GM12878 (cell line): Measurements from ENCODE around the gene GCNT2. TPM values are rescaled to one million over a fixed set of nuclear protein-coding genes. Genes with fewer than 3 reads are reported as not detected.

Experiments
- ATAC-seq: fragments of 200-7000 bp; cut with Tn5 transposase; 3 replicates; pipeline ENCODE4 v1.9.1; 2020; ENCODE audit warnings: mild to moderate bottlenecking, moderate library complexity
- BruUV-seq: library from RNA; stranded (reverse); fragments of 400-500 nt; replicated peaks from 2 replicates; lab custom pipeline; 2021; lab: Mats Ljungman, UMichigan
- CTCF ChIA-PET: fragments of 300-600 bp; sonication (Branson Sonifier 250); formaldehyde crosslinking; extraction: SDS; loops from one replicate; lab custom pipeline; 2021; ENCODE audit warnings: inconsistent platforms; lab: Yijun Ruan, JAX
- POLR2A ChIA-PET: fragments of 350-600 bp; formaldehyde crosslinking; extraction: SDS; loops from one replicate; lab custom pipeline; 2021; ENCODE audit warnings: inconsistent platforms; lab: Charles Lee
- RAD21 ChIA-PET: fragments of 300-600 bp; sonication (Branson Sonifier 250); formaldehyde crosslinking; loops from one replicate; lab custom pipeline; 2023; ENCODE audit warnings: antibody characterized with exemption; ENCODE audit not compliant: unreplicated experiment; lab: Charles Lee
- SMC1A ChIA-PET: fragments of 300-600 bp; sonication (Branson Sonifier 250); formaldehyde crosslinking; loops from one replicate; lab custom pipeline; 2023; ENCODE audit not compliant: unreplicated experiment, uncharacterized antibody; lab: Charles Lee
- DNase-seq: peaks from one replicate; pipeline ENCODE4 v3.0.0-alpha.2; 2011; ENCODE audit warnings: low read depth, low spot score
- FAIRE-seq: peaks from 3 replicates; lab custom pipeline; 2011; peaks lifted over from hg19 to GRCh38; lab: Jason Lieb, UNC
- H2AFZ ChIP-seq: 2 replicates; pipeline ENCODE4 v1.6.0; 2011; ENCODE audit warnings: low read depth, low read length, control low read depth; ENCODE audit not compliant: control insufficient read depth
- H3K27ac ChIP-seq: 2 replicates; pipeline ENCODE4 v1.5.1; 2011; ENCODE audit warnings: control low read depth; ENCODE audit not compliant: control insufficient read depth, insufficient read depth
- H3K27me3 ChIP-seq, 2 experiments: replicated peaks in 1 of 2; 2 replicates each; pipeline versions ENCODE4 v1.6.0 to v1.6.1; 2011; ENCODE audit warnings: low read length in 1 of 2; ENCODE audit not compliant: control insufficient read depth in 2 of 2, insufficient read depth in 2 of 2
- H3K36me3 ChIP-seq, 2 experiments: 2 replicates each; pipeline ENCODE4 v1.5.1; 2011; ENCODE audit warnings: low read length in 1 of 2; ENCODE audit not compliant: control insufficient read depth in 2 of 2, insufficient read depth in 2 of 2
- H3K4me1 ChIP-seq: 2 replicates; pipeline ENCODE4 v1.6.1; 2011; ENCODE audit warnings: mild to moderate bottlenecking, low read length, moderate library complexity, mixed read lengths; ENCODE audit not compliant: control insufficient read depth, insufficient read depth
- H3K4me2 ChIP-seq: 2 replicates; pipeline ENCODE4 v1.6.0; 2011; ENCODE audit warnings: control low read depth; ENCODE audit not compliant: control insufficient read depth, insufficient read depth
- H3K4me3 ChIP-seq: fragments of 200-600 bp; sonication (generic); 2 replicates; pipeline ENCODE4 v1.5.1; 2016
- H3K79me2 ChIP-seq: 2 replicates; pipeline ENCODE4 v1.6.0; 2011; ENCODE audit warnings: low read length; ENCODE audit not compliant: control insufficient read depth, insufficient read depth
- H3K9ac ChIP-seq: 2 replicates; pipeline ENCODE4 v1.8.0; 2011; ENCODE audit warnings: low read length, control low read depth, mixed read lengths; ENCODE audit not compliant: control insufficient read depth, insufficient read depth
- H3K9me3 ChIP-seq: replicated peaks from 3 replicates; pipeline ENCODE4 v1.5.1; 2011; ENCODE audit warnings: mild to moderate bottlenecking, low read length; ENCODE audit not compliant: control insufficient read depth, insufficient read depth
- H4K20me1 ChIP-seq: 2 replicates; pipeline ENCODE4 v1.6.0; 2011; ENCODE audit not compliant: control insufficient read depth, insufficient read depth
- CREM ChIP-seq: IDR thresholded peaks from 2 replicates; pipeline ENCODE4 v1.6.1; 2014; ENCODE audit warnings: antibody characterized with exemption, low read depth
- NR2C2 ChIP-seq: IDR thresholded peaks from 2 replicates; pipeline ENCODE4 v1.6.1; 2011; ENCODE audit warnings: borderline replicate concordance, low read depth; ENCODE audit not compliant: control insufficient read depth, insufficient read length
- WGBS: methylation state at CpG from one replicate; pipeline ENCODE4 v1.1.6; 2016; ENCODE audit warnings: low lambda C conversion rate; ENCODE audit not compliant: insufficient replicate concordance, insufficient coverage; ENCODE audit errors: missing lambda C conversion rate; 5-methylcytosine and 5-hydroxymethylcytosine counted together
- in situ Hi-C: fragments of 300-500 bp; cut with MboI; formaldehyde crosslinking; loops from 9 replicates; pipeline ENCODE4 v1.14.3; 2018; ENCODE audit warnings: mixed read lengths
- intact Hi-C: fragments of 100-400 bp; cut with micrococcal nuclease; formaldehyde crosslinking; loops from one replicate; pipeline ENCODE4 v1.14.2; 2022; ENCODE audit not compliant: unreplicated experiment
- polyA plus RNA-seq, 11 experiments: library from polyadenylated mRNA; depleted of rRNA in 4 of 11; unstranded in 6 of 11; stranded (reverse) in 5 of 11; fragments of >200 nt; fragmentation: Nextera tagmentation in 4 of 11; fragmentation: Illumina TruSeq in 1 of 11; extraction: Ambion mirVana in 4 of 11; extraction: Trizol in 1 of 11; gene quantifications; 1 replicate in 1 of 11; 2 replicates in 10 of 11; pipeline versions ENCODE4 v1.2.1 to v1.2.3, GENCODE V29; 2011 to 2016; ENCODE audit warnings: inconsistent platforms in 2 of 11, missing spikeins in 2 of 11, low read depth in 1 of 11
- total RNA-seq, 4 experiments: library from RNA; depleted of rRNA in 3 of 4; stranded (reverse); fragments of >200 nt in 3 of 4; fragmentation: Illumina TruSeq in 1 of 4; extraction: Trizol in 1 of 4; gene quantifications; 2 replicates each; pipeline versions ENCODE4 v1.2.1 to v1.2.3, GENCODE V29; 2013 to 2021
- TF ChIP-seq, protein P1 (sequence below): fragments of 450-650 bp; conservative IDR thresholded peaks from 2 replicates; pipeline ENCODE4 v1.6.1; 2017; ENCODE audit warnings: mild to moderate bottlenecking, moderate library complexity
- TF ChIP-seq, protein P2 (sequence below): IDR thresholded peaks from 2 replicates; pipeline ENCODE4 v1.6.1; 2011; ENCODE audit warnings: borderline replicate concordance, low read depth, mild to moderate bottlenecking, moderate library complexity, mixed read lengths, low read length; ENCODE audit not compliant: insufficient read depth; ENCODE audit errors: extremely low read length

The GCNT2 gene
- total and polyA plus RNA-seq, 10 of the 15 experiments (the other 5 are each of a cell fraction or from before 2014, with no cell fraction given): 5.0 to 21.6 (median 11.9) TPM

DNA sequence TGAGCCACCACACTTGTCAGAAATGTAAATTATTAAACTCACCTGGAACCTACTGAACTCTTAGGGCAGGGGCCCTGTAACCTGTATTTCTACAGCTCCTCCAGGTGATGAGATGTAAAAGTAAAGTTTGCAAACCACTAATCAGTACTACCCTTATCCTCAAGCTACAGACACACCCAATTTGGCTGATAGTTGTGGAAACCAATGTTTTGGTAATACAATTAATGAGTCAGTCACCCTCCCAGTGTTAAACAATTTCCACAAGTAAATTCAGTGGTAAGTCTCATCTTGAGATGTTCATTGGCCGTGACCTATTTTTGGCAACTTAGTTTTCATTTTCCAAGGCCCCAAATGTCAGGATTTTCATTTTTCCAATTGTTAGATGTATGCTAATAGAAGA lies 29.6 kb downstream of the GCNT2 start (continued):
- TF ChIP-seq, protein P1, sequence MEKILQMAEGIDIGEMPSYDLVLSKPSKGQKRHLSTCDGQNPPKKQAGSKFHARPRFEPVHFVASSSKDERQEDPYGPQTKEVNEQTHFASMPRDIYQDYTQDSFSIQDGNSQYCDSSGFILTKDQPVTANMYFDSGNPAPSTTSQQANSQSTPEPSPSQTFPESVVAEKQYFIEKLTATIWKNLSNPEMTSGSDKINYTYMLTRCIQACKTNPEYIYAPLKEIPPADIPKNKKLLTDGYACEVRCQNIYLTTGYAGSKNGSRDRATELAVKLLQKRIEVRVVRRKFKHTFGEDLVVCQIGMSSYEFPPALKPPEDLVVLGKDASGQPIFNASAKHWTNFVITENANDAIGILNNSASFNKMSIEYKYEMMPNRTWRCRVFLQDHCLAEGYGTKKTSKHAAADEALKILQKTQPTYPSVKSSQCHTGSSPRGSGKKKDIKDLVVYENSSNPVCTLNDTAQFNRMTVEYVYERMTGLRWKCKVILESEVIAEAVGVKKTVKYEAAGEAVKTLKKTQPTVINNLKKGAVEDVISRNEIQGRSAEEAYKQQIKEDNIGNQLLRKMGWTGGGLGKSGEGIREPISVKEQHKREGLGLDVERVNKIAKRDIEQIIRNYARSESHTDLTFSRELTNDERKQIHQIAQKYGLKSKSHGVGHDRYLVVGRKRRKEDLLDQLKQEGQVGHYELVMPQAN: no peak
- TF ChIP-seq, protein P2, sequence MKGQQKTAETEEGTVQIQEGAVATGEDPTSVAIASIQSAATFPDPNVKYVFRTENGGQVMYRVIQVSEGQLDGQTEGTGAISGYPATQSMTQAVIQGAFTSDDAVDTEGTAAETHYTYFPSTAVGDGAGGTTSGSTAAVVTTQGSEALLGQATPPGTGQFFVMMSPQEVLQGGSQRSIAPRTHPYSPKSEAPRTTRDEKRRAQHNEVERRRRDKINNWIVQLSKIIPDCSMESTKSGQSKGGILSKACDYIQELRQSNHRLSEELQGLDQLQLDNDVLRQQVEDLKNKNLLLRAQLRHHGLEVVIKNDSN: no peak

DNA sequence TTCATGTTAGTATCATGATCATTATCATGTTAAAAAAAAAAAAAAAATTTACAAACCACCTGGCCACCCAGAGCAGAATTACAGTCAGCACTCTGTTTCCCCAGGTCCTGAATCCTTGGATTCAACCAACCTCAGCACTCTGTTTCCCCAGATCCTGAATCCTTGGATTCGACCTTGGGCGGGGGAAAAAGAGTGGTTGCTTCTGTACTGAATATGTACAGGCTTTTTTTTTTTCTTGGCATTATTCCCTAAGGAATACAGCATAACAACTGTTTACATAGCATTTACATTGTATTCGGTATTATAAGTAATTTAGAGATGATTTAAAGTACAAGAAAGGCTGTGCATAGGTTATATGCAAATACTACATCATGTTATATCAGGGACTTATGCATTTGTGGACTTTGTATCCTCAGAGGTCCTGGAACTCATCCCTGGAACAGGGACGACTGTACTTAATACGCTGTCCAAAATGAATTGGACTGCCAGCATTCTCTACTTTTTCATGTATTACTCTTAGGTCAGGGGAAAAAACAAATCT lies 31.2 kb downstream of the GCNT2 start:
- FAIRE-seq (no peak), ATAC-seq (no peak), DNase-seq (no peak)
- H3K36me3 ChIP-seq: peaks cover 0 to 10% of the 10 kb centered on the region in 2 experiments; a peak in 2 of 4 replicates
- no peaks in the 10 kb centered on the region for H4K20me1 ChIP-seq
- no peak overlapping the region for H2AFZ ChIP-seq
- H3K4me2 ChIP-seq: no peak overlapping the region
- ChIA-PET POLR2A (no interaction called here), CTCF (no interaction called here), RAD21 (no interaction called here)
- no peak overlapping the region for H3K4me3 ChIP-seq
- H3K27me3 ChIP-seq: no peaks in the 10 kb centered on the region
- no peaks in the 10 kb centered on the region for H3K9me3 ChIP-seq
- no peaks in the 10 kb centered on the region for H3K4me1 ChIP-seq
- H3K27ac ChIP-seq: no peak overlapping the region
- TF ChIP-seq NR2C2 (no peak), CREM (no peak)
- TF ChIP-seq, all 136 proteins: peak for 0
- intact Hi-C loops (no loop called here), in situ Hi-C loops (no loop called here)
- Histone ChIP-seq H3K9ac (no peak overlapping the region), H3K79me2 (peaks cover 20% of the 10 kb centered on the region)
- WGBS: 95% methylated on average over 5 of the region's 5 CpGs
- no TSS peak for BruUV-seq
- SMC1A ChIA-PET: no interaction called here
